Measurements from ENCODE around the gene FGF19. TPM values are rescaled to one million over a fixed set of nuclear protein-coding genes. Genes with fewer than 3 reads are reported as not detected.

The FGF19 gene, protein sequence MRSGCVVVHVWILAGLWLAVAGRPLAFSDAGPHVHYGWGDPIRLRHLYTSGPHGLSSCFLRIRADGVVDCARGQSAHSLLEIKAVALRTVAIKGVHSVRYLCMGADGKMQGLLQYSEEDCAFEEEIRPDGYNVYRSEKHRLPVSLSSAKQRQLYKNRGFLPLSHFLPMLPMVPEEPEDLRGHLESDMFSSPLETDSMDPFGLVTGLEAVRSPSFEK
- not detected in 2 replicates for total RNA-seq

GRCh38 chr11:69703768-69704507 lies at the start of gene FGF19:
Gene FGF19, minus strand, starts transcription at chr11:69704022. Its CDS starts 146 bp downstream, at chr11:69703876.

GRCh38 chr11:69674886-69675714 lies 28.7 kb downstream of the FGF19 start, which contains the start of gene LTO1:
Gene LTO1, minus strand, starts transcription at chr11:69675353. Its CDS starts 114 bp downstream, at chr11:69675239.

Other genes starting within 250 kb of the FGF19 start
- not detected in 2 replicates for gene LINC01488, start 222.4 kb downstream of the FGF19 start, total RNA-seq
- 524 and 1,083 TPM in 2 replicates for gene CCND1, start 62.9 kb downstream of the FGF19 start, total RNA-seq
- 25.6 and 26.4 TPM in 2 replicates for gene LTO1, start 28.7 kb downstream of the FGF19 start, total RNA-seq
- not detected in 2 replicates for gene FGF4, start 71.3 kb upstream of the FGF19 start, total RNA-seq
- gene FGF3, start 115.4 kb upstream of the FGF19 start, total RNA-seq, result not detected in 2 replicates

Measured in uterine smooth muscle cell (primary cell).